ENCODE measurements around the gene NKX6-1. TPM values are rescaled to one million over a fixed set of nuclear protein-coding genes. Genes with fewer than 3 reads are reported as not detected.

Gene NKX6-1
- polyA plus RNA-seq, 3 donors = not detected

DNA sequence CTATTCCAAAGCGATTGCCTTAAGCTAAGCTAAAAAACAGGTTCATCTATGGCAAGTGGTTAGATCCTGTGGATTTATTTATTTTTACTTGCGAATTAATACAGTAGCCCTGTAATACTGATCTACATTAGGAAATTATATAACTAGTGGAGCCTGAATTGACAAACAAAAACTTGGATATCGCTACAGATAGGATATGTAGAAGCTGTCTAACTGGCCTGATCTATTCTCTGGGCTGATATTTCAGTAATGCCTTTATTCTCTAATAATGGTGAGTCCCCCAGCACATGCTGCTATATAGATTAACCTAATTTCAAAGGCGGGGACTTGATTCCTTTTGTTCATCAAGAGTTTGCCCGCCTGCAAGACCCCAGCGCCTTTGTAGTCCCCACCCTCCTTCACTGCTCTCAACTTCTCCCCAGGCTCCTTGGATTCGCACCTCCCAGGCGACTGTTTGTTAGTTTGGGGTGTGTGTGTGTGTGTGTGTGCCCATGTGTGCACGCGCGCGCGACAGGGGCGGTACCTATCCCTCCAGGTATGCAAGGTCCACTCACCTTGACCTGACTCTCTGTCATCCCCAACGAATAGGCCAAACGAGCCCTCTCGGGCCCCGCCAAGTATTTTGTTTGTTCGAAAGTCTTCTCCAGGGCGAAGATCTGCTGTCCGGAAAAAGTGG, 3.8 kb downstream of the NKX6-1 start:
- Mint-ChIP-seq H3K27me3 (ENCODE audit: low read depth in 3 of 3) (peaks cover 91 to 98% (median 94%) of the 10 kb centered on the region in 3 donors), H3K4me3 (peak overlapping the region in 1 of 2 donors; percentile 79), H3K27ac (no peak overlapping the region), H3K9me3 (peaks cover 0 to 65% (median 54%) of the 10 kb centered on the region in 7 donors), H3K36me3 (peaks cover 17 to 20% of the 10 kb centered on the region in 2 donors), H3K4me1 (peaks cover 54% of the 10 kb centered on the region)
- intact Hi-C loops (cut with micrococcal nuclease) = no loop called here
- TF ChIP-seq, protein P1, sequence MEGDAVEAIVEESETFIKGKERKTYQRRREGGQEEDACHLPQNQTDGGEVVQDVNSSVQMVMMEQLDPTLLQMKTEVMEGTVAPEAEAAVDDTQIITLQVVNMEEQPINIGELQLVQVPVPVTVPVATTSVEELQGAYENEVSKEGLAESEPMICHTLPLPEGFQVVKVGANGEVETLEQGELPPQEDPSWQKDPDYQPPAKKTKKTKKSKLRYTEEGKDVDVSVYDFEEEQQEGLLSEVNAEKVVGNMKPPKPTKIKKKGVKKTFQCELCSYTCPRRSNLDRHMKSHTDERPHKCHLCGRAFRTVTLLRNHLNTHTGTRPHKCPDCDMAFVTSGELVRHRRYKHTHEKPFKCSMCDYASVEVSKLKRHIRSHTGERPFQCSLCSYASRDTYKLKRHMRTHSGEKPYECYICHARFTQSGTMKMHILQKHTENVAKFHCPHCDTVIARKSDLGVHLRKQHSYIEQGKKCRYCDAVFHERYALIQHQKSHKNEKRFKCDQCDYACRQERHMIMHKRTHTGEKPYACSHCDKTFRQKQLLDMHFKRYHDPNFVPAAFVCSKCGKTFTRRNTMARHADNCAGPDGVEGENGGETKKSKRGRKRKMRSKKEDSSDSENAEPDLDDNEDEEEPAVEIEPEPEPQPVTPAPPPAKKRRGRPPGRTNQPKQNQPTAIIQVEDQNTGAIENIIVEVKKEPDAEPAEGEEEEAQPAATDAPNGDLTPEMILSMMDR (IDR thresholded peaks at IDR 0.05) = no peak
- Histone ChIP-seq H3K27me3 (ENCODE audit: control insufficient read depth in 2 of 2, insufficient read depth in 2 of 2, low read length in 2 of 2) (peaks cover 84 to 98% of the 10 kb centered on the region in 2 donors), H3K4me2 (replicated peaks; ENCODE audit: extremely low read depth, low read length, poor library complexity, severe bottlenecking) (no peak overlapping the region), H3K9me3 (replicated peaks in 1 of 2; ENCODE audit: control insufficient read depth in 1 of 2, insufficient read depth in 1 of 2, low read length in 2 of 2) (peaks cover 12 to 60% of the 10 kb centered on the region in 2 donors), H3K79me2 (ENCODE audit: insufficient read depth, low read length) (no peaks in the 10 kb centered on the region), H2AFZ (ENCODE audit: insufficient read depth, low read depth, low read length, poor library complexity, severe bottlenecking) (no peak overlapping the region), H3K4me3 (replicated peaks in 1 of 3; ENCODE audit: low read depth in 2 of 3, low read length in 3 of 3) (no peak overlapping the region), H3K9ac (ENCODE audit: insufficient read depth, low read length, poor library complexity, severe bottlenecking) (no peak overlapping the region), H3K27ac (ENCODE audit: low read depth in 1 of 2, low read length in 2 of 2) (no peak overlapping the region), H4K20me1 (ENCODE audit: insufficient read depth, low read length) (no peaks in the 10 kb centered on the region), H3K4me1 (ENCODE audit: control insufficient read depth in 1 of 2, insufficient read depth in 2 of 2, low read length in 2 of 2) (peaks cover 47 to 56% of the 10 kb centered on the region in 2 donors), H3K36me3 (replicated peaks in 1 of 2; ENCODE audit: control insufficient read depth in 1 of 2, insufficient read depth in 2 of 2, low read length in 2 of 2) (no peaks in the 10 kb centered on the region)
- 18% methylated on average over 8 of the region's 21 CpGs for WGBS (ENCODE audit: insufficient coverage)
- no peak for DNase-seq

DNA sequence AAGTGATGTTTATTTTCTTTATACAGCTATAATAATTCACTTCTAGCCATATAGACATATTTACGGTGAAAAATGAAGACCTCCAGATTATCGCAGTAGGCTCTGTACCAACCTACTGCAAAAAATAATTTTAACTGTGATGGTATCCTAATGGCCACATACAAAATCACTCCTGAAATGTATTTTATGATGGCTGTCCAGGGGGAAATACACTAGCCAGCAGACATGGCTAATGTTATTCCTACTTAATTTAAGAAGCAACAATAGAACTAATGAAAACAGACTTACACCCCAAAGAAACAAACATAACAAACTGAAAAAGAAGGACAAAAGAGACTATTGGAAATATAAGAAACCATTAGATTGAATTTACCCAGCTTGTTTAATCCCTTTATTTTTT, 4.6 kb downstream of the NKX6-1 start:
- H3K4me3 Mint-ChIP-seq = peak overlapping the region in 1 of 2 donors; percentile 90
- H3K27ac Mint-ChIP-seq = no peak overlapping the region
- TF ChIP-seq, protein P1 (IDR thresholded peaks at IDR 0.05) = no peak
- Histone ChIP-seq H3K27me3 (ENCODE audit: control insufficient read depth in 2 of 2, insufficient read depth in 2 of 2, low read length in 2 of 2) (peaks cover 84 to 98% of the 10 kb centered on the region in 2 donors), H3K9me3 (replicated peaks in 1 of 2; ENCODE audit: control insufficient read depth in 1 of 2, insufficient read depth in 1 of 2, low read length in 2 of 2) (peaks cover 9 to 59% of the 10 kb centered on the region in 2 donors), H3K36me3 (replicated peaks in 1 of 2; ENCODE audit: control insufficient read depth in 1 of 2, insufficient read depth in 2 of 2, low read length in 2 of 2) (no peaks in the 10 kb centered on the region), H3K4me2 (replicated peaks; ENCODE audit: extremely low read depth, low read length, poor library complexity, severe bottlenecking) (no peak overlapping the region), H3K9ac (ENCODE audit: insufficient read depth, low read length, poor library complexity, severe bottlenecking) (no peak overlapping the region), H3K4me3 (replicated peaks in 1 of 3; ENCODE audit: low read depth in 2 of 3, low read length in 3 of 3) (no peak overlapping the region), H2AFZ (ENCODE audit: insufficient read depth, low read depth, low read length, poor library complexity, severe bottlenecking) (no peak overlapping the region), H3K4me1 (ENCODE audit: control insufficient read depth in 1 of 2, insufficient read depth in 2 of 2, low read length in 2 of 2) (peaks cover 43 to 51% of the 10 kb centered on the region in 2 donors), H4K20me1 (ENCODE audit: insufficient read depth, low read length) (no peaks in the 10 kb centered on the region), H3K79me2 (ENCODE audit: insufficient read depth, low read length) (no peaks in the 10 kb centered on the region), H3K27ac (ENCODE audit: low read depth in 1 of 2, low read length in 2 of 2) (no peak overlapping the region)
- H3K36me3 Mint-ChIP-seq = peaks cover 11 to 16% of the 10 kb centered on the region in 2 donors
- H3K4me1 Mint-ChIP-seq = peaks cover 48% of the 10 kb centered on the region
- peaks cover 0 to 58% (median 47%) of the 10 kb centered on the region in 7 donors for H3K9me3 Mint-ChIP-seq
- no peak for DNase-seq
- no CpG with 5 or more reads among the region's 2 CpGs for whole genome bisulfite sequencing (ENCODE audit: insufficient coverage)
- intact Hi-C loops (cut with micrococcal nuclease) = no loop called here
- peaks cover 91 to 98% (median 94%) of the 10 kb centered on the region in 3 donors for H3K27me3 Mint-ChIP-seq (ENCODE audit: low read depth in 3 of 3)
